ENCODE results near the gene VIPAS39.

The VIPAS39 gene

DNA sequence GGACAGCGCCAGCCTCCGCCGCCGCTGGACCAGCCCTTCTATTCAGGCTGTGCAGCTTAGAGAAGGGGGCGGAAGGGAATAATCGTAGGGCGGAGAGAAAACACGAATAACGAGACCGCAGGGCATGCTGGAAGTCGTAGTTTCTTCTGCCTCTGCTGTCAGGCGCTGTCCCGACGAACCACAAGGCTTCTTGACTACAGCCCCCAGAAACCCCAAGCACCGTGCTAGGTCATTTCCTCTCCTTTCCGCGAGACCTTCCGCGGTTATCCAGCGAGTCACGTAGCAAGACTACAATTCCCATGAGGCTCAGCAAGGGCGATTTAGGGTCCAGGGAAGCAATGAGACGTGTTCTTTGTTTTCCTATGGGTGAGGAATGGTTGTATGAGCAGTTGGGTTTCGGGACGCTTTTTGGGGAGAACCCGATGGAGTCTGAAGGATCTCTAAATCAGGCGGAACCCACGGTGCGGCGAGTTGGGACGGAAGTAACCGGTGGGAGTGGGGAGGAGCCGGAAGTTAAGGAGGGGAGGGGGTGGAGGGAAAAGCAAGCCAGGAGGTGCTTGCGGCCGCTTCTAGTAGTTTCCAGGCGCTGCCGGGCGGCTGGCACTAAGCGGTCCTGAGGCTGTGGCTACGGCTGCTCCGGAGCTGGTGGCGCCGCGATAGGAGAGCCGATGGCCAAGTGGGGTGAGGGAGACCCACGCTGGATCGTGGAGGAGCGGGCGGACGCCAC lies at the start of gene VIPAS39, which contains the start of gene AHSA1:
TSS of gene VIPAS39 (minus strand) at position 80 of the 727 bp plus-strand sequence. CDS start 3,499 bp downstream, outside the sequence.
TSS of gene AHSA1 (plus strand) at position 572 of the 727 bp plus-strand sequence. CDS start at position 669, 97 bp downstream.
- peak; percentile 97 for DNase-seq

GRCh38 chr14:77505031-77505430 lies 47.6 kb upstream of the VIPAS39 start:
- no peak for DNase-seq

- DNase-seq, result no peak
Measured at GRCh38 chr14:77503138-77503537, 45.7 kb upstream of the VIPAS39 start.

DNA sequence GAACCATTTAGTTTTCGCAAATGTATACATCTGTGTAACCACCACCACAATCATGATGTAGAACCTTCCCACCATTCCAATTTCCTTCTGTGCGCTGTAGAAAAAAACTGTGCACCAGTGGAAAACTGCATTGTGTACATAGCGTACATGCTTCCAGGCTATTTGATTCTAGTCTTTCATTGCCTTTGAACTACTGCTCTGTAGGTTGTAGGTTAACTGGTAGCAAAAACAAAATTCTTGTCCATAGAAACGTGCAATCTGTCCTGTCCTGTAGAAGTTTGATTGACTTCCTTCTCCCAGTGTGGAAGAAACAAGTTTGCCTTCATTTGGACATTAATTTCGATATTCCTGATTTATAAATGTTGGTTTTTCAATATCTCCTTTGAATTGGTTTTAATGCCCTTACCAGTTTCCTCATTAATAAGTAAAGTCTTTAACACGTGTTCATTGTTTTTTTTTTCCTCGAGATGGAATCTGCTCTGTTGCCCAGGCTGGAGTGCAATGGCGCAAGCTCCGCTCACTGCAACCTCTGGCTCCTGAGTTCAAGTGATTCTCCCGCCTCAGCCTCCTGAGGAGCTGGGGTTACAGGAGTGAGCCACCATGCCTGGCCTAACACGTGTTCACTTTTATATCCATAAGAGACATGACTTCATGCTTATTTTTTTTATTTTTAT lies 44.8 kb upstream of the VIPAS39 start:
- no peak for DNase-seq

- DNase-seq, result no peak
Measured at GRCh38 chr14:77498984-77499527, 41.7 kb upstream of the VIPAS39 start.

GRCh38 chr14:77498120-77498979 lies 40.9 kb upstream of the VIPAS39 start, which contains the start of gene ISM2:
Gene ISM2 (minus strand): TSS chr14:77498816. CDS start chr14:77498793, 23 bp downstream.
- peak; percentile 44 for DNase-seq

DNA sequence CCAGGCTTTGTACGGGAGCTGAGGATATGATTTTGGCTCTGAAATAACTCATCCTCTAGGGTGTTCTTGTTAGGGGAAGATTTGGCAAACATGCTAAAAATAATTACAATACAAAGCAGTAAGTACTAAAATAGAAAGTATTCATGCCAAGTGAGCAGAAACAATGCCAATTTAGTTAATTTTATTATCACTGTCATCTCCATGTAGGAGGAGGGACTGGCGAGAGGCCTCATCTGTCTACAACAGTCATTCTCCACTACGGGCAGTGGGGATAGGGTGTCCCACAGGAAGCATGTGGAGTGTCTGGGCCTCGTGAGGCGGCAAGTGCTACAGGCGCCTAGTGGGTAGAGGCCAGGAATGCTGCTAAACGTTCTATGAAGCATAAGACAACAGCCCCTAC lies 37.9 kb upstream of the VIPAS39 start:
- no peak for DNase-seq

GRCh38 chr14:77491056-77491455 lies 33.7 kb upstream of the VIPAS39 start:
- no peak for DNase-seq

DNA sequence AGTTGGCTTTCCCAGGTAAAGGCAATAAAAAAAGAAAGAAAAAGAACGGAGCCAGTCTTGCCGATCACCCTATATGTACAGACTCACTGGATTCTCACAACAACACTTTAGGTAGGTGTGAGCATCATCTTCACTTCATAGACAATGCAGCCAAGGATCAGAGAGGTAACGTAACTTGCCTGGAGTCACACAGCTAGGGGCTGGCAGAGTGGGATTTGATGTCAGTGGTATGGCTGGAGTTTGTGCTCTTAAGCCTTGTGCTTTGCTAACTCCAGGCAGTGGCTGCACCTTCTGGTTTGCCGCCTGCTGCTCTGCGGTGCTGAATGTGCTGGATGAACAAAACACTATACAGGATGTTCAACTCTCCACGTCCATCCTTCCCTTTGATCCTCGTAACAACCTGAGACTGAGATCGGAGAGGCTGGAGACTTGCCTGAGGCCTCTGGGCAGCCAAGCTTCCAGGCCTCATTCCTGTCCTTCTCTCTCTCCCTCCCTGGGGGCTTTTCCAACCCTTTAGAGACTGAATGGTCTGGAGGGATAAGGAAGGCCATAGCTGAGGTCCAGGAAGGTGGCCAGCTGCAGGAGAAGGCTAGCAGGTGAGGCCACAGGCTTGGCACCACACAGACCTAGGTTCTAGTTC lies 33.1 kb upstream of the VIPAS39 start:
- no peak for DNase-seq

DNA sequence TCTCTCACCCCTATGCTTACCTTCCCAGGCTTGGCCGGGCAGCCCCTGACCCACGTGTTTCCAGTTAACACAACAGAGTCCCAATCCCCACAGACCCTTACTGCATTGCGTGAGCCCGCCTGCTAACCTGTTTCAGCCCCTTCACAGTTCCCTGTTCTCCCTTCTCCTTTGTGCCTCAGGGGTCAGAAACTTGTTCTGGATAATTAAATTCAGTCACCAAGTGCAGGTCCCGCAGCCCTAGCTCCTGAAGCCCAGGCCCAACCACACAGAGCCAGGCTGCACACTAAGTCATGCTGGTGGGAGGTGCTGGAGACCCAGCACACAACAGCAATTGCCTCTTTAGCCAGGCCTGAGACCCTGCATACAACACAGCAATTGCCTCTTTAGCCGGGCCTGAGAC lies 31.6 kb upstream of the VIPAS39 start:
- DNase-seq, result no peak

DNA sequence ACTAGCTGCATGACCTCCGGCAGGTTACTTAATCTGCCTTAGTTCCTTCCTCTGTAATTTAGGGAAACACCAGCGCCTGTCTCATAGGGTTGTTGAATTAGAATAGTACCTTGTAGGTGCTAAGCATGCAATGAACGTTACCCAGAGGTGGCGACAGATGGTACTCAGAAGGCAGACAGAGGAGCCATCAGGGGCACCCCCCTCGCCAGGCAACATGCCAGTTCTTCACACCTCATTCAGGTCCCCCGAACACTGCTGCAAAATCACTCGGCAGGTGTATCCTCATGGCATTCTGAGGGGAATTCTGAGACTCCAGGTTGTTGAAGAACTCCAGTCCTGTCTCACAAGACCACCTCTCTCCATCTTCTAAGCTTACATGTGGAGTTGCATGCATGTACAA lies 31.2 kb upstream of the VIPAS39 start:
- no peak for DNase-seq

GRCh38 chr14:77485901-77486678 lies 28.7 kb upstream of the VIPAS39 start:
- DNase-seq, result no peak

DNA sequence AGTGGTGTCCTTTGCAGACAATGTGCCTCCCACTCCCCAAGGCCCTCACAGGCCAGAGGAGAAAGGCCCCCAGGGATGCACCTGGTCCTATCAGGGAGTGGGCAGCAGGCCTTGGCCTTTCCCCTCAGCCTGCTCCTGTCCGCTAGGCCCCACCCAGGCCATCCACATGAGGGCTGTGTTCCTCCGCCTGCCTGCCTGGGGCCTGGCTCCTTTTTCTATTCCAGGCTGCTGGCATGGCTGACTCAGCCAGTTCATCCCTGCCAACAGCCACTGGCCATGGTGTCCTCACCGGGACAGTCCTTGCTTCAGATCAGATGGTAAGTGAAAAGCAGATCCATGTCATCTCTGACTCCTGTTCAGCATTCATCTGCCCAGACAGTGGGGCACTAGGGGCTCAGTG lies 27.9 kb upstream of the VIPAS39 start:
- DNase-seq, result no peak

GRCh38 chr14:77482422-77482821 lies 25.0 kb upstream of the VIPAS39 start:
- no peak for DNase-seq

DNA sequence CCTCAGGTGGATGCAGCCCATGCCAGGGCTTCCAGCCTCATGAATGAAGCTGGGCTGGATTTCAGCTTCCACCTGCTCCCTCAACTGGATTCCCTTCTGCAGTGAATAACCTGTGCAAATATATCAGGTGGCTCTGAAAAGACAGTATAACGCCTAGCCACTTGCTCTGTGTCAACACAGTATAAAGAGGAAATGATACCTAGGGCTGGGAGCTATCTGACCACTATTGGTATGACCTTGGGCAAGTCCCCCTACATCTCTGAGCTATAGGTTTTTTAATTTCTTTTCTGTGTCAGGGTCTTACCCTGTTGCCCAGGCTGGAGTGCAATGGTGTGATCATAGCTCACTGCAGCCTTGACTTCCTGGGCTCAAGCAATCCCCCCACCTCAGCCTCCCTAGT lies 21.4 kb upstream of the VIPAS39 start:
- DNase-seq, result no peak

GRCh38 chr14:77478029-77478428 lies 20.6 kb upstream of the VIPAS39 start:
- no peak for DNase-seq

GRCh38 chr14:77475432-77476115 lies 18.2 kb upstream of the VIPAS39 start:
- no peak for DNase-seq

- DNase-seq, result no peak
Measured at GRCh38 chr14:77474479-77475177, 17.2 kb upstream of the VIPAS39 start.

- no peak for DNase-seq
Measured at GRCh38 chr14:77473921-77474320, 16.5 kb upstream of the VIPAS39 start.

GRCh38 chr14:77470224-77470870 lies 12.9 kb upstream of the VIPAS39 start:
- no peak for DNase-seq

All from NCI-H1436 (cell line).